GM19099 (cell line): ENCODE measurements around the gene LCN9.

ENCODE experiments used
- POLR2A ChIP-seq: IDR thresholded peaks from 3 replicates; pipeline ENCODE4 v1.6.1; 2011; ENCODE audit warnings: low read depth; ENCODE audit not compliant: insufficient read length; ENCODE audit errors: extremely low read depth

LCN9 gene

DNA sequence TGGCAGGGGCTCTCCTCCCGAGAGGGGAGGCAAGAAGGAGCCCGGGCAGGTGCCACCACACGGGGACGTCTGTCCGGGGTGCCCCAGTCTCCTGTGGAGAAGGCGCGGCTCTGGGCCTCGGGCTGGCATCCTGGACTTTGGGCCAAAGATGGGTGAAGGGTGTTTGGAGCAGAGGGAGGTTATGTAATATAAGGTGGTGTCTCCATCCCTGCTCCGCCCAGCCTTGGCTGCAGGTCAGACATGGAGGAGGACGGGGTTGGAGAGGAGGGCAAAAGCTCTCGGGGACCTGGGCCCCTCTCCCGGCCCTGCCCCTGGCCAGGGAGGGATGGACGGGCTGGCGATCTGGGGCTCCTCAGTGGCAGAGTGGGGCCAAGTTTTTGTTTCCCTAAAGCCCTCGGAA is 37.4 kb downstream of the LCN9 start:
- TF ChIP-seq POLR2A, result no peak

DNA sequence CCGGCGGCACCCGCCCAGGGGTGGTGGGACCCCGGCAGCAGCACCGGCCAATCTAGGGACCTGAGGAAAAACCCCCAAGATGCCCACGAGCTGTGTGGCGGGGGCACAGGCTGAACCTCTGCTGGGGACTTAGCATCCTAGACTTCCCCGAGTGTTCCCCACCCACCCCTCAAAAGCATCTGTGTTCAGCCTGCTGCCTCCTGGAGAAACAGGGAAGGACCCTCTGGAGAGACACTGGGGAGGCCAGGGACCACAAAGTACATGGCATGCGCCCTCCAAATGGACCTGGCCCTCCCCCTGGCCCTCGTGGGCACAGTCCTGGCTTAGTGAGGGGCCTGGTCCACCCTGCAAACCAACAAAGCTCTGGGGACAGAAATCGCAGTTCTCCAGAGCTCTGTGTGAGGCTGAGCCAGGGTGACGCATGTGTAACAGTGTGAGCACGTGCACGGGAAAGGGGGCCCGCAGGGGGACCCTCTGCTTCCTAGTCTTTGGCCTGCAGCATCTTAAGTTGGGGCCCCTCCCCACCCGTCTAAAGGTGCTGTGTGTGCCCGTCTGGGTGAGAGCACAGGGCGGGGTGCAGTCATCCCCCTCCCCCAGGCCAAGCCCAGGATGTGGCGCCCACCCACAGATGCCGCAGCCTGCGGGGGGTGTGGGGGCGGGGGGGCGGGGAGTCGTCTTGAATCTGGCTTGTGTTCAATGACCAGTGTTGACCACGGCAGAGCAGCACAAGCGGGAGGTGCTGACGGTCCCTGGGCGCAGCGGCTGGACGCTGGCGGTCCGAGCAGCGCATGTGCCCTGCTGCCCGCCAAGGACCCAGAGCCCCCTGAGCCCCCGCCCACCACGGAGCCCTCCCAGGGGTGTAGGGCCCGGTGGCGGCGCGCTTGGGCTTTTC is 38.2 kb downstream of the LCN9 start:
- no peak for TF ChIP-seq POLR2A

DNA sequence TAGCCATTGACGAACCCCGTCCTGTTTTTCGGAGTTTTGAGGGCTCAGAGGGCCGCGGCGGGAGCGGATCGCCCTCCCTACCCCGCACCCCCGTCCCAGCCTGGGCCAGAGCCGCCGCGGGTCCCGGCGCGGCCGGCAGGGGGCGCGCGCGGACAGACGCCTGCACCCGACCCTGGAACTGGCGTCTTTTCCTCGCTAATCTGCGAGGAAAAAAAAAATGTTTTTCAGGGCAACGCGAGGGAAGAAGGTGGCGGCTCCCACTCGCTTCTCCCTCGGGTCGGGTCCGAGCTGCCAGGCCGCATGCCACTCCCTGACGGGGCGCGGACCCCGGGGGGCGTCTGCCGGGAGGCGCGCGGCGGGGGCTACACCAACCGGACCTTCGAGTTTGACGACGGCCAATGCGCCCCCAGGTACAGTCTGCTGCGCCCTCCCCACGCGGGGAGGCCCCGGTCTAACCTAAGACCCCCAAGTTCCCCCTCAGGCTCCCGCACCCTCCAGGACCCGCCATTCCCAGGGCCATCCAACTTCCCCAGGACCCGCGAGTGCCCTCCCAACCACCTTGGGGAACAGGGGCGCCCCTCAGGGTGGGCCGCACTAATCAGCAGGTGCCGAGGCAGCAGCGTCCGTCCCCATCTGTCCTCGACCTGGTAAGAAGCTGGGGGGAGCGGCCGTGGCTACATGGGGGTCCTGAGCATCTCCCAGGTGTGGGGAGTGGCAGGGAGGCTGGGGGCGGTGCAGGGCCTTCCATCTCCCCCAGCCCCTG is 39.0 kb downstream of the LCN9 start, which contains the start of gene KCNT1:
Gene KCNT1, plus strand, starts transcription at position 227 of the 763 bp plus-strand sequence. Its CDS starts 74 bp downstream, at position 301.
- no peak for TF ChIP-seq POLR2A

DNA sequence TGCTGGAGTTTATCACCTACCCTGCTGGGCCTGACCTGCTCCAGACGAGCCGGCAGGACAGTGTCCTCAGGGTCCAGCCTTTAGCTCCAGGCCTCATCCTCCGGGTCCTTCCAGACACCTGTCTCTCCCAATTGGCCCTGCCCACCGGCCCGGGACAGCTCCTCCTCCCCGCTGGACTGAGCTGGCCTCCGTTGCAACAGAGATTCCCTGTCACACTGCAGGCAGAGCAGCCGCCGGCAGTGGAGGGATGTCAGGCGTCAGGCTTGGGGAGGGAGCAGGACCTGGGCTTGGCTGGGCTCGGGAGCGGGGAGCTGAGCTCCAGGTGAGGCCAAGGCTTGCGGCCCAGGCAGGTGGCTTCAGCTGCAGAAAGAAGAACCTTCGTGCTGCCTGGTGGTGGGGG is 40.6 kb downstream of the LCN9 start:
- no peak for TF ChIP-seq POLR2A

DNA sequence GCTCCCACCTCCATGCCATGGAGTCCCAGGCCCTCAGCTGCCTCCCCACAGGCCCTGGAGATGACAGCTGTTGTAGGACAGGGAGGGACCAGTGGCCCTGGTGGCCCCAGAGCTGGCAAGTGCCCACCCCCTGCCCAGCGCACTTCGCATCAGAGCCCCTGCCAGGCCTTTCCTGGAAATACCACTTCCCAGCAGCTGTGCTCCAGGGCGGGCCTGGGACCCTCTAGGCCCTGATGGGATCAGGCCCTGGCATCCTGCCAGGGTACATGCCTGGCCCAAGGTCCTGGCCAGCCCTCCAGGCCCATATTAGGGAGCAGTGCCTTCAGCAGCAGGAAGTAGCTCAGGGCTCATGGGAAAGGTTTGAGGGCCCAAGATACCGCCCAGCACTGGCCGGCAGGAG is 41.4 kb downstream of the LCN9 start:
- TF ChIP-seq POLR2A, result no peak

DNA sequence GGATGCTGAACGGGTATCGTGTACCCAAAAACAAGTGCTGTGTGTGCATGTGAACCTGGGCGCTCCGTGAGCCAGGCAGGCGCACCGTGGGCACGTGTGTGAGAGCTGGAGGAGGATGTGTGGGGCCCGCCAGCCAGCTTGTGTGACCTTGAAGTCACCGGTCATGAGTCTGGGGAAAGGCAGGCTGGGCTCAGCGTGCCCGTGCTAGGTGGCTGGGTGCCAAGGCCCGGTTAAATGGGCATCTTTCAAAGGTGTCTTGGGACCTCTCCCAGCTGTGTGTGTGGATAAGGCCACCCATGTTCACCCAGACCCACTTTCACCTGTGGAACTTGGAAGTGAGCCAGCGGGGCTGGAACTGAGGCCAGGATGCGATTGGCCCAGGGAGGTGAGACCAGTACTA is 42.3 kb downstream of the LCN9 start:
- no peak for TF ChIP-seq POLR2A

DNA sequence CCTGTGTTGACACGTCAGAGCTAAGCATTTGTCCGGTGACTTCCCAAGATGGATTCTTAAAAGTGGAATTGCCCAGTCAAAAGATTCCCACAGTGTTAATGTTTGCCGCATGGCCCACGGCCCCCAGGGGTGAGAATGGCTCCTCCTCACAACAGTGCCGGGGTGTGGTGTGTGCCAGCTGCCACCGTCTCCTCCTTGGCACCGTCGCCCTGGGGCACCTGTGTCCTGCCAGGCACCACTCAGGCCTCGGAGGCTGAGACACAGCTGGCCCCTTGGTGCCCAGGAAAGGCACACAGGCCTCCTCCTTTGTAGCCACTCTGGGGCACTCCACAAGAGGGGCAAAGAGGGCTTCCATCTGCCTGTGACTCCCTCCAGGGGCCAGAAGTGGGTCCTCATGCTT is 43.2 kb downstream of the LCN9 start:
- TF ChIP-seq POLR2A, result no peak

DNA sequence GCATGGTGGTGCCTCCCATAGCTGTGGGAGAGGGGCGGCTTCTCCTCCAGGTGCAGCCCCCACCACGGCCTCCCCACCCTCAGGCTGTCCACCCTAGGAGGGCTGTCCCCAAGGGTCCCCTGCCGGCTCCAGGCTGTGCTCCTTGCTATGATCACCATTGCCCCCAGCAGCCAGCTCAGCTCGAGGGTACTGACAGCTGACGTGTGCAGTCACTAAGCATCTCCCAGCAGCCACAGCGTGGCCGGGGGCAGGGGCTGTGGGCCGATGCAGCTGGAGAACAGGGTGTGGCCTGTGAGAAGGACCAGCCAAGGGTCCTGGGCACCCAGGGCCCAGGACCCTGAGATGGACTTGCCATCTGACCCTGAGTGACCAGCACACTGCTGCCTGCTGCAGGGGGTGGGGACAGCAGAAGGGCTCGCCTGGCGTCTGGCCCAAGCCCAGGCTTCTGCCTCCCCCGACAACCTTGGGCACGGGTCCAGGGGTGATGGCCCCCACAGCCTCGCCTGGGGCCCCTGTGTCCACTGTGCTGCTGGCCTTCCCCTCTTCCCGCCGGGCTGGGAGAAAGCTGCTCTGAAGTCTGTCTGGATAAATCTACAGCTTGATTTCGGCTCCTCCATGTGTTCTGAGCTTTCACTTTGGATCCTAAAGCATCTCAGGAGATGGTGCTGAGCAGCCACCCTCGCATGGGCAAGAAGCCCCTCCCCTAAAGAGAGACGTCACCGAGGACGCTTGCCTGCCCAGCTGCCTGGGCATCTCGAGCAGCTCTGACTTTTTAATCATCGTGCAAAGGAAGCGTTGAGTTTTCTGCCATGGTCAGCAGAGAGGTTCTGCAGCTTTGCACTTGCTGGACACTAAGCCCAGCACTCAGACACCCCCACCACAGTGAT is 44.4 kb downstream of the LCN9 start:
- no peak for TF ChIP-seq POLR2A

DNA sequence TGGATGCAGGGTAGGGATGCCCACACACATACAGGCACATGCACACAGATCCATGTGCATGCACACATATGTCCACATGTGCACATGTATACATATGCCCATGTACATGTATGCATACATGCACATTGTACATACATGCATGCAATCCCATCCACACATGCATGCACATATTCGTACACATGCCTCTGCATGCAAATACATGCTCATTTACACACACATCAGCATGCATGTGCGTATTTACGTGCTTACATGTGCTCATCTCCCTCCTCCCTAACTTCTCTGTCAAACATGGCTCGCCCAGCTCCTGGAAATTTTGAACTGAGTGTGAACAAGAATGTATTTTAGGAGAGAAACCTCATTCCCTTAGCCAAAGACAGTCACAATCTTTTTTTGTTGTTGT is 45.1 kb downstream of the LCN9 start:
- no peak for TF ChIP-seq POLR2A

DNA sequence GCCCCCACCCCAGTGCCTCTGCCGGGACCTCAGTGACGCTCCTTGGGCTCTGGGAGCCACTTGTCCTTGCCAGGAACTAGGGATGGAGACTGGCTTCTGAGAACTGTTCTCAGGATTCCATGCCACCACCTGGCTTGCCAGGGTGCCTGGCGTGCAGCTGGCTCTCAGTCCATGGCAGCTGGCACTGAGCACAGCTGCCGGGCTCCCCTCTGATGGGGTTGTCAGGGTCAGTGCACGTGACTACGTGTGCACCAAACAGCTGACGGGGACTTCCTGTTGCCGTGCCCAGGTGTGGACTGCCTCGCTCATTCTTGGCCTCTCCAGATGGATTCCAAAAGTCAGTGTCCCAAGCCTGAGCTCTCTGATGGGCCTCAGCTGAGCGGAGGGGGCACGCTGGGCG is 48.3 kb downstream of the LCN9 start:
- no peak for TF ChIP-seq POLR2A

DNA sequence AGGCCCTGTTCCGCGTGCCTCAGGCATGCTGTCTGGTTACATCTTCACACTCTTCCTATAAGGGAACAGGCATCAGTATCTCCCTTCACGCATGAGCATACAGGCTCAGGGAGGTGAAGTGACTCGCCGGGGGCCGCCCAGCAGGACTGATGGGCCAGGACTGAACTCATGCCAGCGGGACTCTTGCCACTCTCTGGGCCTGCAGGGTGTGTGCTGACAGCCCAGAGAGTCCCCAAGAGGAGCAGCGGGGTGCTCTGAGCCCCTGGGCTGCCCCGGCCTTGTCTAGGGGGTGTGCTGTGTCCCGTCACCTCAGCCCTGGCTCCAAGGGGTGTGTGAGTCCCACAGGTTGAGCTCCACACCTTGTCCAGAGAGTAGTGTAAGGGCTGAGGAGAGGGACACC is 48.8 kb downstream of the LCN9 start:
- TF ChIP-seq POLR2A, result no peak

DNA sequence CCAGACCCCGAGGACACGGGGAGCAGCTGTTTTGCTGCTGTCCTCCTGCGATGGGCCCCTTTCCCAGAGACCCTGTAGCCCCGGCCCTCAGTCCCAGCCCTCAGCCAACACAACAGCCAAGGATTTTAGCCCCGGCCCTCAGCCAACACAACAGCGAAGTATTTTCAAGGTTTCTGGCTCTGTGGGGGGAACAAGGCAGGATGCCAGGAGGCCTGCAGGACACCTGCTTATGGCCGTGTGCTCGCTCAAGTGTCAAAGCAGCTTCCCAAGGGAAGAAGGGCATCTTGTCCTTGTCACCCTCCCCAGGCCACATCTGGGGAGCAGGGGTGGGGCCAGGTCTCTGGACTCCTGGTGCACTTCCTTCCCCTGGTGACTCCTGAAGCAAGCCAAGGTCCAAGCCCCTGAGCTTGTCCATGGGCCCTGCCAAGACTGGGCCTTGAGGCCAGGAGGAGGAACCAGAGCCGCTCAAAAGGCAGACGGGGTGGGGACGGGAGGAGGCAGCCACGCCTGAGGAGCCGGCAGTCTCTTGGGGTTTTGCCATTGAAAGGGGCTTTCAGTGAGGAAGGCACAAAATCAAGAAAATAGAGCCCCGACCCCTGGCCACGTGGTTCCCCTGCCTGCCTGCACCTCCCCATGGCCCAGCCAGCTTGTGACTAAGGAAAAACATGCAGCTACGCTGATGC is 49.6 kb downstream of the LCN9 start:
- no peak for TF ChIP-seq POLR2A

DNA sequence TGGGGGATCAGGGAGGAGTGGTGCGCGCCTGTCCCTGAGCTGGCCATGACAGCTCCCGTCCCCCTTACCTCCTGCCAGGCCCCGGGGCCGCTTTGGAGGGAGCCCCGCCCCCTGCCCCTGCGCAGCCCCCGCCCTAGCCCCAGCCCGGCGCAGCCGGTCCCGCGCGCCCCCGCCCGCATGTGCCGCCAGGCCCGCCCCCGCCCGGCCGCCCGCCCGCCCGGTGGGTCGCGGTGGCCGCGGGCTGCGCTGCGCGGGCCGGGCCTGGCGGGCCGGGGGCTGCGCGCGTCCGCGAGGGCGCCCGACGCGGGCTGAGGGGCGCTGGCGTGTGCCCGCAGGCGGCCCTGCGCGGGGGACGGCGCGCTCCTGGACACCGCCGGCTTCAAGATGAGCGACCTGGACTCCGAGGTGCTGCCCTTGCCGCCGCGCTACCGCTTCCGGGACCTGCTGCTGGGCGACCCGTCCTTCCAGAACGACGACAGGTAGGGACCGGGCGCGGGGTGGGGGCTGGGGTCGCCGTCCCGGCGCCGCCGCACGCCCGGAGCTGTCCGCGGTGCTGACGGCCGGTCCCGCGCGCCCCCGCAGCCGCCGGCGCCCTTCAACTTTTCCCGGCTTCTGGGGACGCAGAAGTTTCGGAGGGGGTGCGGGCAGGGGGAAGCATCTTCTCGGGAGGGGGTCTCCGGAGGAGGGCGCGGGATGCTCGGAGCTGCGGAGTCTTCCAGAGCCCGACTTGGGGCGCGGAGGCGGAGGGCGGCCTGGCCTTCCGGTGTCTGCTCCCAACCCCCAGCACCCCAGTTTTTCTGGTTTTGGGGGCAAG is 51.3 kb downstream of the LCN9 start:
- TF ChIP-seq POLR2A, result no peak

DNA sequence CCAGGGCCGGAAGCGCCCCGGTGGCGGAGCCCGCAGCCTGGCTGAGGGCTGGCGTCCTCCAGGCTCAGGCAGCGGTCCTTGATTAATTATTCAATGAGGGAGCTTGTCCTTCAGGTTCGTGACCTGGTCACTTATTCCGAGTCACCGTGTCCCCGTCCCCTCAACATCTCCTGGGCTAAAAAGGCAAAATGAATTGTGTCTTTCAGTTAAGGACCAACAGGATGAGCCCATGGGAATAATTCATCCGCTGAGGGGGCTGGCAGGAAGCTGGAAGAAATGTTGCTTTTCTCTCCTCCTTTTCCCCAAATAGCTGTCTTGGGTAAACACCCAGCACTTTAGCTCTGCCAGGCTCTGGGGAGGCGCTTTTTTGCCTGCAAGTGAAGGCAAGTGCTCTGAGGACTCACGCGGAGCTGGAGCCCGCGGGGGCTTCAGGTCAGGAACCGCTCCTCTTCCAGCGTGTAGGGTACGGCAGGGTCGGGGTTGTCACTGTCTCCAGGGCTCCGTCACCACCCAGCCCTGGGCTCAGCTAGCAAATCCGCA is 52.0 kb downstream of the LCN9 start:
- TF ChIP-seq POLR2A, result no peak

DNA sequence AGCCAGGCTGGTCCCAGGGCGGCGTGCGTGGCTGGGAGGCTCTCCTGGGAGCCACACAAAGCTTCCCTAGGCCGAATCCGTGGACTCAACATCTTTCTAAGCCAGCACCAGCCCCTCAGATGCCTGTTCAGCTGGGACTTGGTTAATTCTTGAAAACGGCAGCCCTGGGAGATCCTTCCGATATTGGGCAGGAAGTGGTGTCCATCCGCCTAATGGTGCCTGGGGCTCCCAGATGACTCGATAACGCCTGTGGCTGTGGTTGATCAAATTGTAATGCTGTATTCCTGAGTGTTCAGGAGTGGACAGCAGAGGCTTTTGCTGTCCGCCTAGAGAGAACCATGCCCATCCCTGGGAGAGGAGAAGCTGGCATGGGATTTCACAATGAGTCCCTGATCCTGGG is 52.9 kb downstream of the LCN9 start:
- no peak for TF ChIP-seq POLR2A
